Activated T-cell treated with anti-CD3 and anti-CD28 coated beads, Interleukin-2, amount 50 U/mL, for 72 hours (primary cell): Measurements from ENCODE around the gene MXRA7. TPM values are rescaled to one million over a fixed set of nuclear protein-coding genes. Genes with fewer than 3 reads are reported as not detected.
A peak's percentile ranks its signal among the peaks of the same experiment; 100 is the strongest.

Experiments used
- ATAC-seq, 2 donors: fragments of 150-1000 bp; cut with Tn5 transposase; replicated peaks in 1 of 2; 2 replicates each; pipeline ENCODE4 v1.10.0; 2021; ENCODE audit warnings: moderate library complexity in 2 of 2, mild to moderate bottlenecking in 1 of 2
- DNase-seq, 2 donors: peaks; one replicate each; pipeline ENCODE4 v3.0.0; 2021 to 2022; ENCODE audit warnings: mixed read lengths in 1 of 2
- H3K27ac Mint-ChIP-seq: one replicate; pipeline ENCODE4 v1.8.0; 2022; ENCODE audit warnings: mild to moderate bottlenecking, moderate library complexity, mixed read lengths
- H3K27me3 Mint-ChIP-seq: one replicate; pipeline ENCODE4 v1.8.0; 2022; ENCODE audit warnings: low read depth, mixed read lengths
- H3K36me3 Mint-ChIP-seq, 2 donors: one replicate each; pipeline ENCODE4 v1.8.0; 2022; ENCODE audit warnings: mixed read lengths in 2 of 2, mild to moderate bottlenecking in 1 of 2; ENCODE audit not compliant: insufficient read depth in 2 of 2
- H3K4me1 Mint-ChIP-seq: one replicate; pipeline ENCODE4 v1.8.0; 2022; ENCODE audit warnings: low read depth, mixed read lengths
- H3K4me3 Mint-ChIP-seq, 2 donors: one replicate each; pipeline ENCODE4 v1.8.0; 2022; ENCODE audit warnings: mild to moderate bottlenecking in 2 of 2, mixed read lengths in 2 of 2, moderate library complexity in 2 of 2
- H3K9me3 Mint-ChIP-seq, 2 donors: one replicate each; pipeline ENCODE4 v1.8.0; 2022; ENCODE audit warnings: mixed read lengths in 2 of 2
- total RNA-seq, 2 donors: library from RNA; stranded (reverse); gene quantifications; one replicate each; pipeline ENCODE4 v1.2.3, GENCODE V29; 2022

MXRA7 gene
- total RNA-seq, 2 donors from 2014 or later, result 17.4 to 21.8 TPM

DNA sequence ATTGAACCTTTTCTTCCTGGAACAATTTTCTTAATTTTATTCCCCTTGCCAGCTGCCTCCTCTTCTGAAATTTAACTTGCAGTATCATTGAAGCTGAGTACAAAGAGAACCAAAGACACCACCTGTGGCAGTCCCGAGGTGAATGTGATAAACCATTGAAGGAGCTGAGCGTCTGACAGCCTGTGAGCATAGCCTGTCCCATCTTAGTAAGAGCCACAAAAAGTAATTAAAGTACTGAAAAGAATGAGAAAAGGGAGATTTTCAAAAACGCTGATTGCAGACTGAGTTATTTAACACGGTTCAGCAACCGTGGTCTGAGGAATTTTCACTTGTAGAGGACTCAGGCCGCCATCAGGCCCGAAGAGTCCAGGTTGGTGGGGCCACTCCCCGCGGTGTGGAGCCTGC, 40.0 kb downstream of the MXRA7 start:
- Mint-ChIP-seq H3K4me1 (peaks cover 54% of the 10 kb centered on the region), H3K4me3 (peak overlapping the region; percentile 90 to 96), H3K27ac (peak overlapping the region; percentile 83), H3K27me3 (no peaks in the 10 kb centered on the region), H3K9me3 (peaks cover 0 to 3% of the 10 kb centered on the region in 2 donors), H3K36me3 (no peaks in the 10 kb centered on the region)
- DNase-seq, result no peak
- no peak for ATAC-seq

DNA sequence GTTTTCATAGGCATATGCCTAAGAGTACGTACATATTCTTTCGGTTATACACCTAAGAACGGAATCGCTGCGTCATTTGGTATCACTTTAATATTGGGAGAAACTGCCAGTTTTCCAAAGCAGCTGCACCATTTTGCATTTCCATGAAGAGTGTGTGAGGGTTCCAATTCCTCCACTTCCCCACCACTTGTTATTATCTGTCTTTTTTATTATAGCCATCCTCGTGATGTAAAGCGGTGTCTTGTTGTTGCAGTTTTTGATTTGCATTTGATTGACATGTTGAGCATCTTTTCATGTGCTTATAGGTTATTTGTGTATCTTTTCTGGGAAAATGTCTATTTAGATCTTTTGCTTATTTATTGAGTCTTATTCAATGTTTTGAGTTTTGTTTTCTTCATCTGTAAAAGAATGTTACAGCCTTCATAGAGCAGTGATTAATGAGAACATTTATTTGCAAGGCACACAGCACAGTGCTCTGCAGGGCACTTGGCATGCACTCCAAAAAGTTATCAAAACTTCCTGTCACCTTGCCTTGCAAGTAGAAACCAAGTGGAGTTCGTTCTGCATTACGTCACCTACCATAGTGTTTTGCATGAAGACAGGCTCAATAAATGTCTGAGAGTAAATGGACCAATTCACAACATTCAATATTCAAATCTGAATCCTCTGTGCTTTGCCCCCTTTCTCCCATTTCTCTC, 40.6 kb downstream of the MXRA7 start:
- Mint-ChIP-seq H3K27me3 (no peaks in the 10 kb centered on the region), H3K36me3 (no peaks in the 10 kb centered on the region)
- ATAC-seq, result no peak

GRCh38 chr17:76667786-76668453, 42.8 kb downstream of the MXRA7 start:
- DNase-seq (no peak), ATAC-seq (no peak)
- no peaks in the 10 kb centered on the region for H3K36me3 Mint-ChIP-seq
- H3K4me1 Mint-ChIP-seq, result peaks cover 46% of the 10 kb centered on the region
- H3K27ac Mint-ChIP-seq, result no peak overlapping the region
- H3K9me3 Mint-ChIP-seq, result peaks cover 0 to 3% of the 10 kb centered on the region in 2 donors
- H3K4me3 Mint-ChIP-seq, result no peak overlapping the region
- H3K27me3 Mint-ChIP-seq, result no peaks in the 10 kb centered on the region

More for the DNA sequence above, 40.6 kb downstream of the MXRA7 start:
- no peak for DNase-seq
- H3K4me3 Mint-ChIP-seq, result peak overlapping the region; percentile 90 to 96
- peaks cover 0 to 3% of the 10 kb centered on the region in 2 donors for H3K9me3 Mint-ChIP-seq
- H3K27ac Mint-ChIP-seq, result peak overlapping the region; percentile 83
- peaks cover 54% of the 10 kb centered on the region for H3K4me1 Mint-ChIP-seq

- no peaks in the 10 kb centered on the region for H3K27me3 Mint-ChIP-seq
- no peak for DNase-seq
- no peak overlapping the region for H3K4me3 Mint-ChIP-seq
- peaks cover 42% of the 10 kb centered on the region for H3K4me1 Mint-ChIP-seq
- no peak overlapping the region for H3K27ac Mint-ChIP-seq
- ATAC-seq, result no peak
- no peaks in the 10 kb centered on the region for H3K36me3 Mint-ChIP-seq
- peaks cover 0 to 3% of the 10 kb centered on the region in 2 donors for H3K9me3 Mint-ChIP-seq
These were observed 43.3 kb downstream of the MXRA7 start for GRCh38 chr17:76667491-76667755.

DNA sequence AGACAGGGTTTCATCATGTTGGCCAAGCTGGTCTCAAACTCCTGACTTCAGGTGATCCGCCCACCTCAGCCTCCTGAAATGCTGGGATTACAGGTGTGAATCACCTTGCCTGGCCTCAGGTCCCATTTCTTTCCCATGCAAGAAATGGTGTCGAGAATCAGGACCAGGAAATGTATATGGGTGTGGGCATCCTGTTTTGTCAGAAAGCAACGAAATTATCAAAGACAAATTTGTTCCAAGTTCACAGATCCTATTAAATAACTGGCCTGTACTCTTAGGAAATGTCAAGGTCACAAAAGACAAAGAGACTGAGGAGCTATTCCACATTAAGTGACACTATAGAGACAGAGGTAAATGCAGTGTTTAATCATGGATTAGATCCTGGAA, 50.1 kb downstream of the MXRA7 start:
- Mint-ChIP-seq H3K9me3 (no peaks in the 10 kb centered on the region), H3K4me1 (peaks cover 21% of the 10 kb centered on the region), H3K27me3 (no peaks in the 10 kb centered on the region), H3K4me3 (peak overlapping the region in 1 of 2 donors; percentile 22), H3K27ac (no peak overlapping the region), H3K36me3 (no peaks in the 10 kb centered on the region)
- no peak for ATAC-seq
- DNase-seq, result no peak

DNA sequence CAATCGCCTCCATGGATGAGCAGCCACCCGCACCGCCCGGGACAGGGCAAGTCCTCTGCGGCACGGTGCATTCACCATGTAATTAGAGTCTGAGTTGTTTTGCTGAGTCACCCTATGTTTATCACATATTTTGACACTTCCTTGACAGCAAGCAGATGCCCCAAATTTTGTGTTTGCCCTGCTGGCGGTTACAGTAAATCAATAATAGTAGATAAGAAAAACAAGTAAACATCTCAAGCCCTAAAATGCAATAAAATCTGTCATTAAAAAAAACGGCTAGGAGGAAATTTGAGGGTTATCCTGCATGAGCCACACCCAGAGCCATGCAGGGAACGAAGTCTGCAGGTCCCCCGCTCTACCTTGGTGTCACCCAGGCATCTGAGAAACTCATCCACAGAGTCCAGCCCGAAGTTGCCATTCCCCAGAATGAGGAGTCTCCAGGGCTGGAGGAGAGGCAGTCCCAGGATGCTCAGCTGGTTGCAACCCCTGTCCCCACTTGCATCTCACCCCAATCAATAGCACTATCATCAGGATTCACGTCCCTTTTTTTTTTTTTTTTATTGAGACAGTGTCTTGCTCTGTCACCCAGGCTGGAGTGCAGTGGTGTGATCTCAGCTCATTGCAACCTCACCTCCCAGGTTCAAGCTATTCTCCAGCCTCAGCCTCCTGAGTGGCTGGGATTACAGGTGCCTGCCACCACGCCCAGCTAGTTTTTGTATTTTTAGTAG, 50.7 kb downstream of the MXRA7 start:
- Mint-ChIP-seq H3K4me3 (peak overlapping the region; percentile 15 to 34), H3K9me3 (no peaks in the 10 kb centered on the region), H3K27ac (no peak overlapping the region), H3K27me3 (no peaks in the 10 kb centered on the region), H3K36me3 (no peaks in the 10 kb centered on the region), H3K4me1 (peaks cover 21% of the 10 kb centered on the region)
- ATAC-seq, result peak; percentile 37 to 74
- DNase-seq, result no peak

DNA sequence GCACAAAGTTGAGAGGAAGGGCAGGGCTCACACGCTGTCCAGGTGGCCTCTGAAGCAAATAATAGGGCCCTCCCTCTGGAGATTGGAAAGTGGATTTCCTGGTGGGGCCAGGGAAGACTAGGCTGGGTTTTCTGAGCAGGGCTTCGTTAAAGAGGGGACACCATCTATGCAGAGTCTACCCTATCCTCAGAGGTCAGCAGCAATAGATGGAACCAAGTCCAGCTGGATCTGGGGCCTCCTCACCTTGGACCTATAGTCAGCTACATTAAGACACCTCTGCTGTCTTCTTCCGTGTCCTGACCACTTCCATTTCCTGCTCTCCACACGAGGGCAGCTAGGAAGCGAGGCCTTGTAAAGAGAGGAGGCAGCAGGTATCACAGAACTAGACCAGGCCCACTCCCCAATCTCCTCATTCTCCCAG, 52.5 kb downstream of the MXRA7 start:
- no peaks in the 10 kb centered on the region for H3K27me3 Mint-ChIP-seq
- peaks cover 21% of the 10 kb centered on the region for H3K4me1 Mint-ChIP-seq
- no peaks in the 10 kb centered on the region for H3K36me3 Mint-ChIP-seq
- no peaks in the 10 kb centered on the region for H3K9me3 Mint-ChIP-seq
- DNase-seq, result no peak
- no peak overlapping the region for H3K27ac Mint-ChIP-seq
- H3K4me3 Mint-ChIP-seq, result no peak overlapping the region
- no peak for ATAC-seq

- ATAC-seq, result no peak
- Mint-ChIP-seq H3K9me3 (no peaks in the 10 kb centered on the region), H3K27me3 (no peaks in the 10 kb centered on the region), H3K4me3 (no peak overlapping the region), H3K36me3 (no peaks in the 10 kb centered on the region), H3K27ac (no peak overlapping the region), H3K4me1 (peaks cover 21% of the 10 kb centered on the region)
- no peak for DNase-seq
These were observed 53.1 kb downstream of the MXRA7 start for GRCh38 chr17:76657505-76658241.

DNA sequence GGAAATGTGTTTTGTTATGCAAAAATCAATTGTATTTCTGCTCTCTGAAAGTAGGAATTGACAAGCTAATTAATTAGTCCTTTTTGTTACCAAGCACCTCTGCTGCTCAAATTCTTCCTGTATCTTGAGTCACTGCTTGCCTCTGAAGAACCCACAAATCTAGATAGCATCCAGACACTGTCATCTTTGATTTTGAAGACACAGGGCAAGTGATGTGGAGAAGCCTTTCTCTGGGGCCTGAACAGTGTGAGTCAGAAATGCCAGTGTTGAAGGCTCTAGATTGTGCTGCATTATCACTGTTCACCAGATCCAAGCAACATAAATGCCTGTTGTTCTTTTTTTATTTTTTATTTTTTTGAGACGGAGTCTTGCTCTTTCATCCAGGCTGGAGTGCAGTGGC, 56.4 kb downstream of the MXRA7 start:
- H3K9me3 Mint-ChIP-seq, result no peaks in the 10 kb centered on the region
- H3K27ac Mint-ChIP-seq, result no peak overlapping the region
- ATAC-seq (peak; percentile 58 to 78), DNase-seq (no peak)
- H3K27me3 Mint-ChIP-seq, result peaks cover 9% of the 10 kb centered on the region
- no peaks in the 10 kb centered on the region for H3K36me3 Mint-ChIP-seq
- H3K4me3 Mint-ChIP-seq, result no peak overlapping the region
- H3K4me1 Mint-ChIP-seq, result peaks cover 17% of the 10 kb centered on the region

DNA sequence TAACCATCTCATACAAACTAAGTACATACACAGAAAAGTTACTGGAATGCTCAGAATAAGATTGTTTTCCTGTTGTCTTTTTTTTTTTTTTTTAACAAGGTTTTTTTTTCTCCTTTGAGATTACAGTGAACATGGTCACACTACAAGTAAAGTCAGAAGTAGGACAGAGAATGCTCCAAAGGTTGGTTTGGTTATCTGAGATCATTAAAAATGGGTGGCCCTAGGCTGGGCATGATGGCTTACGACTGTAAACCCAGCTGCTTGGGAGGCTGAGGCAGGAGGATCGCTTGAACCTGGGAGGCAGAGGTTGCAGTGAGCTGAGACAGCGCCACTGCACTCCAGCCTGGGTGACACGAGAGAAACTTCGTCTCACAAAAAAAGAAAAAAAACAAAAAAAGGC, 60.3 kb downstream of the MXRA7 start:
- DNase-seq (no peak), ATAC-seq (no peak)
- H3K27me3 Mint-ChIP-seq, result peaks cover 9% of the 10 kb centered on the region
- H3K36me3 Mint-ChIP-seq, result peaks cover 0 to 4% of the 10 kb centered on the region in 2 donors
- no peak overlapping the region for H3K4me3 Mint-ChIP-seq
- no peak overlapping the region for H3K27ac Mint-ChIP-seq
- H3K9me3 Mint-ChIP-seq, result no peaks in the 10 kb centered on the region
- H3K4me1 Mint-ChIP-seq, result peaks cover 10% of the 10 kb centered on the region

- Mint-ChIP-seq H3K27ac (no peak overlapping the region), H3K27me3 (peaks cover 1% of the 10 kb centered on the region), H3K36me3 (peaks cover 0 to 4% of the 10 kb centered on the region in 2 donors), H3K4me3 (no peak overlapping the region), H3K9me3 (no peaks in the 10 kb centered on the region), H3K4me1 (peaks cover 21% of the 10 kb centered on the region)
- no peak for DNase-seq
- ATAC-seq, result no peak
These were observed 64.1 kb downstream of the MXRA7 start for GRCh38 chr17:76646712-76647111.

DNA sequence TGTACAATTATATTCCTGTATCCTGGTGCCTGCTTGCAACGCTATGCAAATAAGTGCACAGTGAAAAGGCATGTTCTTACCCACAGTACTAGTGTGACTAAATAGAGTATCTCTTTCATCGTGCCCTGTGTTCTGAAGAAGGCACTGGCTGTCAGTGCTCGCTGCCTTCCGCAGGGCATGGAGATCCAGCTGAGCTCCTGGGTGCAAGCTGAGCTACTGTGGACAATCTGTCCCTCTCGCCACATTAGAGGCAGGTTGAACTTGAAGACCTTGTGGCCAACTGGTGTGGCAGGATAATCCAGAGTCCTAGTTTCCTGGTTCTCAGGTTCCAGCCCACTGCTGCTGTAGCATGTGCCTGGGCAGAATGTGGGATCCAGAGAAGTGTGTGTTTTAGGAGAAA, 65.3 kb downstream of the MXRA7 start:
- Mint-ChIP-seq H3K4me3 (no peak overlapping the region), H3K9me3 (no peaks in the 10 kb centered on the region), H3K36me3 (peaks cover 0 to 4% of the 10 kb centered on the region in 2 donors), H3K27ac (no peak overlapping the region), H3K27me3 (no peaks in the 10 kb centered on the region), H3K4me1 (peaks cover 22% of the 10 kb centered on the region)
- ATAC-seq (peak in 1 of 2 donors; percentile 19), DNase-seq (no peak)

- Mint-ChIP-seq H3K27me3 (no peaks in the 10 kb centered on the region), H3K4me1 (peaks cover 22% of the 10 kb centered on the region), H3K9me3 (no peaks in the 10 kb centered on the region), H3K4me3 (no peak overlapping the region), H3K27ac (no peak overlapping the region), H3K36me3 (peaks cover 0 to 4% of the 10 kb centered on the region in 2 donors)
- ATAC-seq (peak in 1 of 2 donors; percentile 43), DNase-seq (no peak)
These were observed 65.8 kb downstream of the MXRA7 start for GRCh38 chr17:76644995-76645394.
